Cardiac fibroblast (primary cell): ENCODE data around the gene KMT2E.

Experiments
- DNase-seq, 2 donors: peaks; one replicate each; pipeline versions ENCODE4 v3.0.0 to v3.0.0-alpha.2; 2010; ENCODE audit warnings: low read depth in 2 of 2
- H3K4me3 ChIP-seq, 2 donors: replicated peaks in 1 of 2; 1 replicate in 1 of 2; 2 replicates in 1 of 2; pipeline ENCODE4 v1.5.1; 2011; ENCODE audit warnings: low read depth in 2 of 2, low read length in 2 of 2, mild to moderate bottlenecking in 2 of 2, moderate library complexity in 1 of 2
- CTCF ChIP-seq: IDR thresholded peaks from one replicate; pipeline ENCODE4 v1.5.1; 2011; ENCODE audit warnings: low read depth, mild to moderate bottlenecking, low read length, inconsistent platforms

Gene KMT2E

GRCh38 chr7:104990983-104991382 is 23.0 kb upstream of the KMT2E start:
- DNase-seq: no peak
- no peak for TF ChIP-seq CTCF
- H3K4me3 ChIP-seq: no peak overlapping the region

GRCh38 chr7:104992306-104992705 is 21.7 kb upstream of the KMT2E start:
- no peak overlapping the region for H3K4me3 ChIP-seq
- no peak for TF ChIP-seq CTCF
- no peak for DNase-seq

- H3K4me3 ChIP-seq: no peak overlapping the region
- no peak for DNase-seq
- no peak for TF ChIP-seq CTCF
Measured at GRCh38 chr7:104993217-104993862, 20.7 kb upstream of the KMT2E start.

GRCh38 chr7:104998040-104998752 is 15.8 kb upstream of the KMT2E start:
- DNase-seq: no peak
- no peak overlapping the region for H3K4me3 ChIP-seq
- no peak for TF ChIP-seq CTCF

- H3K4me3 ChIP-seq: no peak overlapping the region
- no peak for TF ChIP-seq CTCF
- DNase-seq: no peak
Measured at GRCh38 chr7:105000200-105000599, 13.8 kb upstream of the KMT2E start.

GRCh38 chr7:105000927-105001336 is 13.1 kb upstream of the KMT2E start:
- no peak overlapping the region for H3K4me3 ChIP-seq
- no peak for TF ChIP-seq CTCF
- no peak for DNase-seq

GRCh38 chr7:105001652-105002184 is 12.3 kb upstream of the KMT2E start:
- no peak for TF ChIP-seq CTCF
- no peak overlapping the region for H3K4me3 ChIP-seq
- no peak for DNase-seq
